GM21390 (cell line): ENCODE measurements around the gene ST6GAL1.

Experiments
- ATAC-seq: cut with Tn5 transposase; IDR thresholded peaks from one replicate; pipeline ENCODE4 v1.9.1; 2021; ENCODE audit not compliant: unreplicated experiment

ST6GAL1 gene

GRCh38 chr3:187102073-187102634 lies 171.8 kb downstream of the ST6GAL1 start:
- no peak for ATAC-seq

- ATAC-seq = no peak
These were observed 172.9 kb downstream of the ST6GAL1 start for GRCh38 chr3:187103251-187103650.

- ATAC-seq = no peak
These were observed 174.0 kb downstream of the ST6GAL1 start for GRCh38 chr3:187104342-187104741.

GRCh38 chr3:187104933-187105332 lies 174.6 kb downstream of the ST6GAL1 start:
- ATAC-seq = no peak

GRCh38 chr3:187105700-187106099 lies 175.4 kb downstream of the ST6GAL1 start:
- no peak for ATAC-seq

- ATAC-seq = no peak
These were observed 177.7 kb downstream of the ST6GAL1 start for GRCh38 chr3:187107989-187108388.

- ATAC-seq = no peak
These were observed 179.8 kb downstream of the ST6GAL1 start for GRCh38 chr3:187110156-187110555.

GRCh38 chr3:187112934-187113793 lies 182.8 kb downstream of the ST6GAL1 start:
- no peak for ATAC-seq

GRCh38 chr3:187114511-187114910 lies 184.2 kb downstream of the ST6GAL1 start:
- ATAC-seq = no peak

GRCh38 chr3:187120326-187120725 lies 190.0 kb downstream of the ST6GAL1 start:
- no peak for ATAC-seq

- no peak for ATAC-seq
These were observed 191.9 kb downstream of the ST6GAL1 start for GRCh38 chr3:187122261-187122660.

- no peak for ATAC-seq
These were observed 195.1 kb downstream of the ST6GAL1 start for GRCh38 chr3:187125319-187126031.
